Parathyroid adenoma (tissue), 2 donors: Measurements from ENCODE around the gene FANCF.

ENCODE experiments used
- H2AFZ ChIP-seq: fragments of 300-600 bp; sonication (generic); one replicate; pipeline ENCODE4 v1.7.0; 2017; ENCODE audit warnings: antibody characterized with exemption, mild to moderate bottlenecking
- H3K27ac ChIP-seq: fragments of 300-600 bp; sonication (generic); one replicate; pipeline ENCODE4 v1.7.0; 2017
- H3K27me3 ChIP-seq: fragments of 300-600 bp; sonication (generic); one replicate; pipeline ENCODE4 v1.7.0; 2017; ENCODE audit warnings: low read length; ENCODE audit not compliant: control insufficient read depth, insufficient read depth
- H3K36me3 ChIP-seq: fragments of 300-600 bp; sonication (generic); one replicate; pipeline ENCODE4 v1.7.0; 2017; ENCODE audit warnings: low read length; ENCODE audit not compliant: control insufficient read depth, insufficient read depth
- H3K4me1 ChIP-seq: fragments of 300-600 bp; sonication (generic); one replicate; pipeline ENCODE4 v1.7.0; 2017; ENCODE audit warnings: control low read depth
- H3K4me2 ChIP-seq: fragments of 300-600 bp; sonication (generic); one replicate; pipeline ENCODE4 v1.7.0; 2017; ENCODE audit warnings: low read length
- H3K4me3 ChIP-seq: fragments of 300-600 bp; sonication (generic); one replicate; pipeline ENCODE4 v1.7.0; 2017; ENCODE audit warnings: low read depth, low read length
- H3K79me2 ChIP-seq: fragments of 300-600 bp; sonication (generic); one replicate; pipeline ENCODE4 v1.7.0; 2017; ENCODE audit warnings: control low read depth
- H3K9ac ChIP-seq: fragments of 300-600 bp; sonication (generic); one replicate; pipeline ENCODE4 v1.7.0; 2017; ENCODE audit warnings: mild to moderate bottlenecking
- H3K9me3 ChIP-seq: fragments of 300-600 bp; sonication (generic); one replicate; pipeline ENCODE4 v1.7.0; 2017; ENCODE audit warnings: low read length; ENCODE audit not compliant: control insufficient read depth
- TF ChIP-seq, protein P1 (sequence below): fragments of 300-600 bp; sonication (generic); IDR thresholded peaks from one replicate; pipeline ENCODE4 v1.7.0; 2017; ENCODE audit warnings: antibody characterized with exemption, mild to moderate bottlenecking
- donor health status: primary hyperparathyroidism.

FANCF gene

DNA sequence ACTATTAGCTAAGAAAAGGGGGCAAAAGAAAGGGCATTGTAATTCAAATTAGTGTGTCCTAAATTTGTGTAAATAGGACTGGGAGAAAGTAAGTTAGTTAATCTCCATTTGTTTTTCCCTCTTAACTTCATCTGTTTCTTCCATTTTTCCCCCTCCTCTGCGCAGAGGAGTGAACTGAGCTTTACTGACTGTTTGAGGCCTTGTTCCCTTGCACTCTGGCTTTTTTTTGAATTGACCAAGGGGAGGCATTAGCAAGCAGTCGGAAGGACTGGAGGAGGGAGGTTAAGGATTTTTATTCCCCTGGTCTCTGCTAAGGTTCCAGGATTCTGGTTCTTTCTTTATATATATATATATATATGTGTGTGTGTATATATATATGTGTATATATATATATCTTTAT, 15.2 kb upstream of the FANCF start:
- H3K36me3 ChIP-seq: no peaks in the 10 kb centered on the region
- no peaks in the 10 kb centered on the region for H3K9me3 ChIP-seq
- H2AFZ ChIP-seq: no peak overlapping the region
- no peak overlapping the region for H3K4me3 ChIP-seq
- no peak overlapping the region for H3K9ac ChIP-seq
- H3K79me2 ChIP-seq: no peaks in the 10 kb centered on the region
- no peaks in the 10 kb centered on the region for H3K27me3 ChIP-seq
- H3K4me2 ChIP-seq: no peak overlapping the region
- TF ChIP-seq, protein P1, sequence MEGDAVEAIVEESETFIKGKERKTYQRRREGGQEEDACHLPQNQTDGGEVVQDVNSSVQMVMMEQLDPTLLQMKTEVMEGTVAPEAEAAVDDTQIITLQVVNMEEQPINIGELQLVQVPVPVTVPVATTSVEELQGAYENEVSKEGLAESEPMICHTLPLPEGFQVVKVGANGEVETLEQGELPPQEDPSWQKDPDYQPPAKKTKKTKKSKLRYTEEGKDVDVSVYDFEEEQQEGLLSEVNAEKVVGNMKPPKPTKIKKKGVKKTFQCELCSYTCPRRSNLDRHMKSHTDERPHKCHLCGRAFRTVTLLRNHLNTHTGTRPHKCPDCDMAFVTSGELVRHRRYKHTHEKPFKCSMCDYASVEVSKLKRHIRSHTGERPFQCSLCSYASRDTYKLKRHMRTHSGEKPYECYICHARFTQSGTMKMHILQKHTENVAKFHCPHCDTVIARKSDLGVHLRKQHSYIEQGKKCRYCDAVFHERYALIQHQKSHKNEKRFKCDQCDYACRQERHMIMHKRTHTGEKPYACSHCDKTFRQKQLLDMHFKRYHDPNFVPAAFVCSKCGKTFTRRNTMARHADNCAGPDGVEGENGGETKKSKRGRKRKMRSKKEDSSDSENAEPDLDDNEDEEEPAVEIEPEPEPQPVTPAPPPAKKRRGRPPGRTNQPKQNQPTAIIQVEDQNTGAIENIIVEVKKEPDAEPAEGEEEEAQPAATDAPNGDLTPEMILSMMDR: no peak
- no peaks in the 10 kb centered on the region for H3K4me1 ChIP-seq
- no peak overlapping the region for H3K27ac ChIP-seq

DNA sequence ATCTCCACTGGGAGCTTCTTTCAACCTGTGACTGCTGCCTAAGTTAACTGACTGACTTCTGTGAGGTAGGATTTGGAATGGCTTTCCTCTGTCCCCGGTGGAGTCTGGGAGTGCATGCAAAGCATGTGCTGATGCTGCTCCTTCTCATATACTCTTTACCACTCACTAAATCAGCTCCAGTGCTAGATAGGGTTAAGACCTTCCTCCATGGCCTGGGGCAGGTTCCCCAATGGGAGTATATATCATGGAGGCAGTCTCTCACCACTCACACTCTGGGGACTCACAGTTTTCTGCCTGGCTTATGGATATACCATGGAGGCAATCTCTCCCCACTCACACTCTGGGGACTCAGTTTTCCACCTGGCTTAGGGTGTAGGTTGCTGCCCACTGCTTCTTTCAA, 10.1 kb upstream of the FANCF start:
- no peaks in the 10 kb centered on the region for H3K4me1 ChIP-seq
- no peaks in the 10 kb centered on the region for H3K36me3 ChIP-seq
- no peak overlapping the region for H3K4me3 ChIP-seq
- H2AFZ ChIP-seq: no peak overlapping the region
- no peak overlapping the region for H3K4me2 ChIP-seq
- no peaks in the 10 kb centered on the region for H3K79me2 ChIP-seq
- TF ChIP-seq, protein P1: no peak
- no peaks in the 10 kb centered on the region for H3K9me3 ChIP-seq
- H3K27me3 ChIP-seq: no peaks in the 10 kb centered on the region
- H3K27ac ChIP-seq: no peak overlapping the region
- no peak overlapping the region for H3K9ac ChIP-seq

DNA sequence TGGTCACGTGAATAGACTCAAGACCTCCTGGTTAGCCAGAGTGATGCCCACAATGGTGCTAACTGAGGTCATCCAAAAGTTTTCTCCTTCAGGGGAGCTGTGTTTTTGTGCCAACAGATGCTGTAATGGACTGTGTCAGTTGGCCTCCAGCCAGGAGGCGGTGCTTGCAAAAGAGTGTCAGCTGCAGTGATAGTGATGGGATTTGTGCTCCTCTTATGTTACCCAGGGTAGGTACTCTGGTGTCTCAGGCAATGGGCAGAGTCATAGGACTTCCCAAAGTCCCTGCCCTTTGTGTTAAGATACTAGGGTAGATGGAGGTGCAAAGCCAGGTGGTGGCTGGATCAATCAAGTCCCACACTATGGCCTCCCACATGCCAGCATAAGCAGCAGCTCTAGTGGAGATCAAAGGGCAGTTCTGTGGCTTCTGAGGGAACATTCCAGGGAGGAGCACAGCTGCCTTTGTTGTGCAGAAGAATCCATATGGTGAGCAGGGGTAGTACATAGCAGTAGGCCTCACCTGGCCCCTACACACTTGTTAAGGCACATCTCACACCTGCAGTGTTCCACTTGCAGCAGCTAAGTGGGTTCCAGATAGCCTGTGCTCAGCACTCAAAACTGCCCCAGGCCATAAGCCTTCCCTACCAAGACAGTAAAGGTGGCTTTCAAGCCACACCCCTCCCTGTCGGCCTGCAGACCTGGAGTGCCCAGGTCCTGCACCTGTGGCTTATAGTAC, 9.4 kb upstream of the FANCF start:
- no peaks in the 10 kb centered on the region for H3K79me2 ChIP-seq
- H3K27me3 ChIP-seq: no peaks in the 10 kb centered on the region
- H3K9me3 ChIP-seq: no peaks in the 10 kb centered on the region
- H3K9ac ChIP-seq: no peak overlapping the region
- no peak overlapping the region for H3K4me3 ChIP-seq
- H3K4me2 ChIP-seq: no peak overlapping the region
- TF ChIP-seq, protein P1: no peak
- no peak overlapping the region for H3K27ac ChIP-seq
- no peak overlapping the region for H2AFZ ChIP-seq
- no peaks in the 10 kb centered on the region for H3K4me1 ChIP-seq
- H3K36me3 ChIP-seq: no peaks in the 10 kb centered on the region

DNA sequence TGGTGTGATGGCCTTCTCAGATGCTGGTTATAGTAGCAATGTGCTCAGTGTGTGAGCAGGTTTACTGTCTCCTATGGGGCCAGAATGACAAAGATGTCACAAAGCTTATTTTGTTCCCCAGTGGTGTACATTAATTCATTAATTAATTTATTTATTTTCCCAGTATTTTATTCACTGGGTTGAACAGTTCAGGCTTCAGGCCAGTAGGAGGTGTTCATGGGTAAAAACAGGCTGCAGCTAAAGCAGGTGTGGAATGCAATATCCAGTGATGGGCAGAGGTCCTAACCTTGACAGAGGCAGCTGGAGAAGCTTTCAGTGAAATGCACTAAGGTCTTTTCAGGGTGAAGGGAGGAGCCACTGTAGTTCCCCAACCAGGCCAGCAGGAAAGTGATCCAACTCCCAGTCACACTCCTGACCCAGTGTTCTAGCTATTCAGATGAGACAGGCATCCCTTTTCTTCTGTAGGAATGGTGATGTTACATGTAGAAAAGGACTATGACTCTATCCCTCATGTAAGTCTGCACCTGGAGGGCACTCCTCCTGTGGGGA, 7.8 kb upstream of the FANCF start:
- no peaks in the 10 kb centered on the region for H3K9me3 ChIP-seq
- no peak overlapping the region for H3K4me3 ChIP-seq
- TF ChIP-seq, protein P1: no peak
- H3K36me3 ChIP-seq: no peaks in the 10 kb centered on the region
- H3K9ac ChIP-seq: no peak overlapping the region
- no peak overlapping the region for H2AFZ ChIP-seq
- no peaks in the 10 kb centered on the region for H3K4me1 ChIP-seq
- H3K4me2 ChIP-seq: no peak overlapping the region
- no peak overlapping the region for H3K27ac ChIP-seq
- no peaks in the 10 kb centered on the region for H3K79me2 ChIP-seq
- no peaks in the 10 kb centered on the region for H3K27me3 ChIP-seq

DNA sequence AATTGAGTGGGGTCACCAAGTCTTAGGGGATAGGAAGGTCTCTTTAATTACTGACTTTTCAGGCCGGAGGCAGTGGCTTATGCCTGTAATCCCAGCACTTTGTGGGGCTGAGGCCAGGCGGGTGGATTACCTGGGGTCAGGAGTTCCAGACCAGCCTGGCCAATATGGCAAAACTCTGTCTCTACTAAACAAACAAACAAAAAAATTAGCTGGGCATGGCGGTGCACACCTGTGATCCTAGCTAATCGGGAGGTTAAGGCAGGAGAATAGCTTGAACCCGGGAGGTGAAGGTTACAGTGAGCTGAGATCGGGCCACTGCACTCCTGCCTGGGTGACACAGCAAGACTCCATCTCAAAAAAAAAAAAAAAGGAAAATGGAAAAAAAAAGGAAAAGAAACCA, 1.8 kb upstream of the FANCF start:
- Histone ChIP-seq H3K9me3 (no peaks in the 10 kb centered on the region), H3K27me3 (no peaks in the 10 kb centered on the region), H3K9ac (no peak overlapping the region), H3K36me3 (no peaks in the 10 kb centered on the region), H3K4me1 (peaks cover 3% of the 10 kb centered on the region), H3K4me2 (no peak overlapping the region), H3K79me2 (no peaks in the 10 kb centered on the region), H3K27ac (no peak overlapping the region), H3K4me3 (no peak overlapping the region), H2AFZ (no peak overlapping the region)
- TF ChIP-seq, protein P1: no peak
